ENCODE results near the gene ATOH8.

- no peak for TF ChIP-seq CTCF (IDR thresholded peaks at IDR 0.05; ENCODE audit: insufficient read depth, low read length)
- no peak for TF ChIP-seq REST (IDR thresholded peaks at IDR 0.05; ENCODE audit: insufficient replicate concordance, low read depth)
Observed at GRCh38 chr2:85791704-85792565, 38.1 kb downstream of the ATOH8 start.
